HepG2 (cell line): Measurements from ENCODE around the gene SMARCD1. TPM values are rescaled to one million over a fixed set of nuclear protein-coding genes. Genes with fewer than 3 reads are reported as not detected.

Experiments used
- ATF2 ChIP-seq: sonication (generic); formaldehyde crosslinking; IDR thresholded peaks from 2 replicates; pipeline ENCODE4 v1.4.0; 2020; ENCODE audit warnings: missing genetic modification reagents
- HIC2 ChIP-seq: sonication (generic); formaldehyde crosslinking; IDR thresholded peaks from 2 replicates; pipeline ENCODE4 v1.9.0; 2022; ENCODE audit warnings: low read depth, missing genetic modification reagents
- JUNB ChIP-seq: sonication (generic); formaldehyde crosslinking; IDR thresholded peaks from 2 replicates; pipeline ENCODE4 v1.8.0; 2022; ENCODE audit warnings: missing genetic modification reagents, mild to moderate bottlenecking, borderline replicate concordance
- MAF1 ChIP-seq: sonication (generic); formaldehyde crosslinking; IDR thresholded peaks from 2 replicates; pipeline ENCODE4 v1.5.0; 2020; ENCODE audit warnings: missing genetic modification reagents, borderline replicate concordance
- NRL ChIP-seq: sonication (generic); formaldehyde crosslinking; IDR thresholded peaks from 2 replicates; pipeline ENCODE4 v1.5.0; 2020; ENCODE audit warnings: missing genetic modification reagents, mild to moderate bottlenecking, moderate library complexity, borderline replicate concordance
- PAF1 ChIP-seq: IDR thresholded peaks from 2 replicates; pipeline ENCODE4 v1.6.1; 2016; ENCODE audit warnings: missing genetic modification reagents, missing compliant biosample characterization
- PTBP1 ChIP-seq: fragments of 200-400 bp; formaldehyde crosslinking; IDR thresholded peaks from 2 replicates; pipeline ENCODE4 v1.6.1; 2018; ENCODE audit warnings: low read length, low read depth; ENCODE audit not compliant: poor library complexity, severe bottlenecking
- SIN3B ChIP-seq: fragments of 150-350 bp; IDR thresholded peaks from 2 replicates; pipeline ENCODE4 v1.6.1; 2014; ENCODE audit warnings: low read length
- SRF ChIP-seq: IDR thresholded peaks from 2 replicates; pipeline ENCODE4 v1.6.1; 2011; ENCODE audit warnings: mild to moderate bottlenecking, low read depth, low read length, moderate library complexity
- ZKSCAN8 ChIP-seq: IDR thresholded peaks from 2 replicates; pipeline ENCODE4 v1.6.1; 2016; ENCODE audit warnings: borderline replicate concordance, missing genetic modification reagents, missing compliant biosample characterization
- ZMYM3 ChIP-seq: sonication (generic); formaldehyde crosslinking; IDR thresholded peaks from 2 replicates; pipeline ENCODE4 v1.5.1; 2020; ENCODE audit warnings: mild to moderate bottlenecking, missing genetic modification reagents
- ZNF234 ChIP-seq: sonication (generic); formaldehyde crosslinking; conservative IDR thresholded peaks from 2 replicates; pipeline ENCODE4 v1.5.1; 2020; ENCODE audit warnings: mild to moderate bottlenecking, missing genetic modification reagents
- ZNF383 ChIP-seq: sonication (generic); formaldehyde crosslinking; IDR thresholded peaks from 2 replicates; pipeline ENCODE4 v1.4.0; 2020; ENCODE audit warnings: missing genetic modification reagents, mild to moderate bottlenecking, borderline replicate concordance
- ZNF451 ChIP-seq: sonication (generic); formaldehyde crosslinking; IDR thresholded peaks from 2 replicates; pipeline ENCODE4 v1.5.0; 2020; ENCODE audit warnings: mild to moderate bottlenecking, missing genetic modification reagents
- ZNF580 ChIP-seq: IDR thresholded peaks from 2 replicates; pipeline ENCODE4 v1.6.1; 2016; ENCODE audit warnings: low read depth, borderline replicate concordance
- ZNF609 ChIP-seq: sonication (generic); formaldehyde crosslinking; IDR thresholded peaks from 2 replicates; pipeline ENCODE4 v1.4.0; 2020; ENCODE audit warnings: mild to moderate bottlenecking, missing genetic modification reagents, borderline replicate concordance
- ZNF710 ChIP-seq: sonication (generic); formaldehyde crosslinking; IDR thresholded peaks from 2 replicates; pipeline ENCODE4 v1.5.0; 2020; ENCODE audit warnings: mild to moderate bottlenecking, missing genetic modification reagents, borderline replicate concordance
- ZNF784 ChIP-seq: sonication (generic); formaldehyde crosslinking; IDR thresholded peaks from 2 replicates; pipeline ENCODE4 v1.5.1; 2020; ENCODE audit warnings: missing genetic modification reagents, mild to moderate bottlenecking, borderline replicate concordance
- ZSCAN25 ChIP-seq: sonication (generic); formaldehyde crosslinking; IDR thresholded peaks from 2 replicates; pipeline ENCODE4 v1.8.0; 2022; ENCODE audit warnings: mild to moderate bottlenecking, missing genetic modification reagents
- polyA plus RNA-seq, 8 experiments: library from polyadenylated mRNA; depleted of rRNA in 3 of 8; stranded (reverse) in 7 of 8; unstranded in 1 of 8; fragments of >200 nt; fragmentation: Illumina TruSeq in 4 of 8; extraction: Trizol in 4 of 8; gene quantifications; 2 replicates each; pipeline versions ENCODE4 v1.2.1 to v1.2.3, GENCODE V29; 2011 to 2016; ENCODE audit warnings: low read depth in 4 of 8, missing spikeins in 1 of 8, mixed read lengths in 1 of 8; ENCODE audit not compliant: insufficient read depth in 1 of 8
- total RNA-seq, 5 experiments: library from RNA; depleted of rRNA; stranded (reverse); fragments of >200 nt; fragmentation: Illumina TruSeq; extraction: Trizol; gene quantifications; 2 replicates each; pipeline ENCODE4 v1.2.3, GENCODE V29; 2016; ENCODE audit warnings: low read depth in 1 of 5

SMARCD1 gene
- total and polyA plus RNA-seq, 2 of the 13 experiments (the other 11 are each of a cell fraction or from before 2014, with no cell fraction given), result 51.7 to 54.6 TPM

GRCh38 chr12:50103767-50104321 is 18.7 kb downstream of the SMARCD1 start, which contains the start of gene GPD1 (continued):
- no peak for TF ChIP-seq HIC2 (CRISPR knock-in tag)
- TF ChIP-seq MAF1, result no peak
- TF ChIP-seq PAF1 (CRISPR knock-in tag), result no peak
- TF ChIP-seq PTBP1, result no peak
- no peak for TF ChIP-seq ATF2 (CRISPR knock-in tag)
- no peak for TF ChIP-seq JUNB (CRISPR knock-in tag)
- TF ChIP-seq ZNF234 (CRISPR knock-in tag), result no peak
- no peak for TF ChIP-seq NRL (CRISPR knock-in tag)
- TF ChIP-seq ZNF710, result no peak
- TF ChIP-seq ZMYM3 (CRISPR knock-in tag), result no peak
- no peak for TF ChIP-seq ZNF451 (CRISPR knock-in tag)
- TF ChIP-seq ZNF609 (CRISPR knock-in tag), result no peak
- no peak for TF ChIP-seq ZNF383 (CRISPR knock-in tag)
- TF ChIP-seq ZKSCAN8 (CRISPR knock-in tag), result no peak
- no peak for TF ChIP-seq SIN3B
- no peak for TF ChIP-seq SRF
- TF ChIP-seq ZNF580 (CRISPR knock-in tag), result no peak
- TF ChIP-seq ZNF784, result no peak
- TF ChIP-seq ZSCAN25 (CRISPR knock-in tag), result no peak
